HepG2 (cell line): ENCODE data around the gene GRIN2D. TPM values are rescaled to one million over a fixed set of nuclear protein-coding genes. Genes with fewer than 3 reads are reported as not detected.

ENCODE experiments used
- NONO ChIP-seq, 2 experiments: fragments of 450-650 bp in 1 of 2; sonication (generic) in 1 of 2; formaldehyde crosslinking in 1 of 2; IDR thresholded peaks in 1 of 2; conservative IDR thresholded peaks in 1 of 2; 2 replicates each; pipeline versions ENCODE4 v1.6.1 to v1.8.0; 2017 to 2022; ENCODE audit warnings: mild to moderate bottlenecking in 1 of 2, missing genetic modification reagents in 1 of 2, moderate library complexity in 1 of 2
- ZNF143 ChIP-seq: sonication (generic); formaldehyde crosslinking; IDR thresholded peaks from 2 replicates; pipeline ENCODE4 v1.4.0; 2020; ENCODE audit warnings: missing genetic modification reagents
- ZNF605 ChIP-seq: sonication (generic); formaldehyde crosslinking; IDR thresholded peaks from 2 replicates; pipeline ENCODE4 v1.8.0; 2022; ENCODE audit warnings: mild to moderate bottlenecking, missing genetic modification reagents
- ZNF713 ChIP-seq: sonication (generic); formaldehyde crosslinking; IDR thresholded peaks from 2 replicates; pipeline ENCODE4 v1.4.0; 2020; ENCODE audit warnings: mild to moderate bottlenecking, missing genetic modification reagents
- ZNF776 ChIP-seq: sonication (generic); formaldehyde crosslinking; IDR thresholded peaks from 2 replicates; pipeline ENCODE4 v1.4.0; 2020; ENCODE audit warnings: mild to moderate bottlenecking, missing genetic modification reagents
- polyA plus RNA-seq, 8 experiments: library from polyadenylated mRNA; depleted of rRNA in 3 of 8; stranded (reverse) in 7 of 8; unstranded in 1 of 8; fragments of >200 nt; fragmentation: Illumina TruSeq in 4 of 8; extraction: Trizol in 4 of 8; gene quantifications; 2 replicates each; pipeline versions ENCODE4 v1.2.1 to v1.2.3, GENCODE V29; 2011 to 2016; ENCODE audit warnings: low read depth in 4 of 8, missing spikeins in 1 of 8, mixed read lengths in 1 of 8; ENCODE audit not compliant: insufficient read depth in 1 of 8
- total RNA-seq, 5 experiments: library from RNA; depleted of rRNA; stranded (reverse); fragments of >200 nt; fragmentation: Illumina TruSeq; extraction: Trizol; gene quantifications; 2 replicates each; pipeline ENCODE4 v1.2.3, GENCODE V29; 2016; ENCODE audit warnings: low read depth in 1 of 5
- TF ChIP-seq, protein P1 (sequence below): sonication (generic); formaldehyde crosslinking; IDR thresholded peaks from 2 replicates; pipeline ENCODE4 v1.4.0; 2020; ENCODE audit warnings: missing genetic modification reagents
- TF ChIP-seq, protein P2 (sequence below): sonication (generic); formaldehyde crosslinking; IDR thresholded peaks from 2 replicates; pipeline ENCODE4 v1.5.0; 2020; ENCODE audit warnings: mild to moderate bottlenecking, missing genetic modification reagents, borderline replicate concordance

The GRIN2D gene
- total and polyA plus RNA-seq, 2 of the 13 experiments (the other 11 are each of a cell fraction or from before 2014, with no cell fraction given), result 0.02 to 0.13 TPM

DNA sequence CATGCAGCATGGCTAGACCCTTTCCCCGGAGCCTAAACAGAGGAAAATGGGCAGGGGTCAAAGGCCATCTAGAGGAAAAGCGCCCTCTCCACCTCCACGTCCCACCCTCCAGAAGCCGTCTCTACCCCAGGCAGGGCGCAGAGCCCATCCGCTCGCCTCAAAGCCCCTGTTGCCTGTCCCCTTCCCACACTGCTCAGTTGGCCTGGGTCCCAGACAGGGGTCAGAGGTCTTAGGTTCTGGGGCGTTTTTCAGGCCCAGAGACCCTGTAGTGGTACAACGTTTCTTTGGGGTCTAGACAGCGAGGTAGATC is 30.0 kb upstream of the GRIN2D start (continued):
- TF ChIP-seq, protein P1, sequence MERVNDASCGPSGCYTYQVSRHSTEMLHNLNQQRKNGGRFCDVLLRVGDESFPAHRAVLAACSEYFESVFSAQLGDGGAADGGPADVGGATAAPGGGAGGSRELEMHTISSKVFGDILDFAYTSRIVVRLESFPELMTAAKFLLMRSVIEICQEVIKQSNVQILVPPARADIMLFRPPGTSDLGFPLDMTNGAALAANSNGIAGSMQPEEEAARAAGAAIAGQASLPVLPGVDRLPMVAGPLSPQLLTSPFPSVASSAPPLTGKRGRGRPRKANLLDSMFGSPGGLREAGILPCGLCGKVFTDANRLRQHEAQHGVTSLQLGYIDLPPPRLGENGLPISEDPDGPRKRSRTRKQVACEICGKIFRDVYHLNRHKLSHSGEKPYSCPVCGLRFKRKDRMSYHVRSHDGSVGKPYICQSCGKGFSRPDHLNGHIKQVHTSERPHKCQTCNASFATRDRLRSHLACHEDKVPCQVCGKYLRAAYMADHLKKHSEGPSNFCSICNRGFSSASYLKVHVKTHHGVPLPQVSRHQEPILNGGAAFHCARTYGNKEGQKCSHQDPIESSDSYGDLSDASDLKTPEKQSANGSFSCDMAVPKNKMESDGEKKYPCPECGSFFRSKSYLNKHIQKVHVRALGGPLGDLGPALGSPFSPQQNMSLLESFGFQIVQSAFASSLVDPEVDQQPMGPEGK (CRISPR knock-in tag), result no peak; the same call in 1 of the 2 replicates
- no peak for TF ChIP-seq ZNF776 (CRISPR knock-in tag)
- TF ChIP-seq, protein P2, sequence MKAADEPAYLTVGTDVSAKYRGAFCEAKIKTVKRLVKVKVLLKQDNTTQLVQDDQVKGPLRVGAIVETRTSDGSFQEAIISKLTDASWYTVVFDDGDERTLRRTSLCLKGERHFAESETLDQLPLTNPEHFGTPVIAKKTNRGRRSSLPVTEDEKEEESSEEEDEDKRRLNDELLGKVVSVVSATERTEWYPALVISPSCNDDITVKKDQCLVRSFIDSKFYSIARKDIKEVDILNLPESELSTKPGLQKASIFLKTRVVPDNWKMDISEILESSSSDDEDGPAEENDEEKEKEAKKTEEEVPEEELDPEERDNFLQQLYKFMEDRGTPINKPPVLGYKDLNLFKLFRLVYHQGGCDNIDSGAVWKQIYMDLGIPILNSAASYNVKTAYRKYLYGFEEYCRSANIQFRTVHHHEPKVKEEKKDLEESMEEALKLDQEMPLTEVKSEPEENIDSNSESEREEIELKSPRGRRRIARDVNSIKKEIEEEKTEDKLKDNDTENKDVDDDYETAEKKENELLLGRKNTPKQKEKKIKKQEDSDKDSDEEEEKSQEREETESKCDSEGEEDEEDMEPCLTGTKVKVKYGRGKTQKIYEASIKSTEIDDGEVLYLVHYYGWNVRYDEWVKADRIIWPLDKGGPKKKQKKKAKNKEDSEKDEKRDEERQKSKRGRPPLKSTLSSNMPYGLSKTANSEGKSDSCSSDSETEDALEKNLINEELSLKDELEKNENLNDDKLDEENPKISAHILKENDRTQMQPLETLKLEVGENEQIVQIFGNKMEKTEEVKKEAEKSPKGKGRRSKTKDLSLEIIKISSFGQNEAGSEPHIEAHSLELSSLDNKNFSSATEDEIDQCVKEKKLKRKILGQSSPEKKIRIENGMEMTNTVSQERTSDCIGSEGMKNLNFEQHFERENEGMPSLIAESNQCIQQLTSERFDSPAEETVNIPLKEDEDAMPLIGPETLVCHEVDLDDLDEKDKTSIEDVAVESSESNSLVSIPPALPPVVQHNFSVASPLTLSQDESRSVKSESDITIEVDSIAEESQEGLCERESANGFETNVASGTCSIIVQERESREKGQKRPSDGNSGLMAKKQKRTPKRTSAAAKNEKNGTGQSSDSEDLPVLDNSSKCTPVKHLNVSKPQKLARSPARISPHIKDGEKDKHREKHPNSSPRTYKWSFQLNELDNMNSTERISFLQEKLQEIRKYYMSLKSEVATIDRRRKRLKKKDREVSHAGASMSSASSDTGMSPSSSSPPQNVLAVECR (CRISPR knock-in tag), result peak; percentile 51; the same call in 1 of the 2 replicates
- TF ChIP-seq ZNF605 (CRISPR knock-in tag), result peak; percentile 41; the same call in 1 of the 2 replicates
- no peak for TF ChIP-seq ZNF713 (CRISPR knock-in tag)
- TF ChIP-seq NONO (IDR thresholded peaks at IDR 0.05), result no peak
- TF ChIP-seq NONO (CRISPR knock-in tag; conservative IDR thresholded peaks at IDR 0.05), result peak; percentile 1; the same call in 1 of the 2 replicates
- no peak for TF ChIP-seq ZNF143 (CRISPR knock-in tag)
